ENCODE results near the gene LSR.

LSR gene, protein sequence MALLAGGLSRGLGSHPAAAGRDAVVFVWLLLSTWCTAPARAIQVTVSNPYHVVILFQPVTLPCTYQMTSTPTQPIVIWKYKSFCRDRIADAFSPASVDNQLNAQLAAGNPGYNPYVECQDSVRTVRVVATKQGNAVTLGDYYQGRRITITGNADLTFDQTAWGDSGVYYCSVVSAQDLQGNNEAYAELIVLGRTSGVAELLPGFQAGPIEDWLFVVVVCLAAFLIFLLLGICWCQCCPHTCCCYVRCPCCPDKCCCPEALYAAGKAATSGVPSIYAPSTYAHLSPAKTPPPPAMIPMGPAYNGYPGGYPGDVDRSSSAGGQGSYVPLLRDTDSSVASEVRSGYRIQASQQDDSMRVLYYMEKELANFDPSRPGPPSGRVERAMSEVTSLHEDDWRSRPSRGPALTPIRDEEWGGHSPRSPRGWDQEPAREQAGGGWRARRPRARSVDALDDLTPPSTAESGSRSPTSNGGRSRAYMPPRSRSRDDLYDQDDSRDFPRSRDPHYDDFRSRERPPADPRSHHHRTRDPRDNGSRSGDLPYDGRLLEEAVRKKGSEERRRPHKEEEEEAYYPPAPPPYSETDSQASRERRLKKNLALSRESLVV

DNA sequence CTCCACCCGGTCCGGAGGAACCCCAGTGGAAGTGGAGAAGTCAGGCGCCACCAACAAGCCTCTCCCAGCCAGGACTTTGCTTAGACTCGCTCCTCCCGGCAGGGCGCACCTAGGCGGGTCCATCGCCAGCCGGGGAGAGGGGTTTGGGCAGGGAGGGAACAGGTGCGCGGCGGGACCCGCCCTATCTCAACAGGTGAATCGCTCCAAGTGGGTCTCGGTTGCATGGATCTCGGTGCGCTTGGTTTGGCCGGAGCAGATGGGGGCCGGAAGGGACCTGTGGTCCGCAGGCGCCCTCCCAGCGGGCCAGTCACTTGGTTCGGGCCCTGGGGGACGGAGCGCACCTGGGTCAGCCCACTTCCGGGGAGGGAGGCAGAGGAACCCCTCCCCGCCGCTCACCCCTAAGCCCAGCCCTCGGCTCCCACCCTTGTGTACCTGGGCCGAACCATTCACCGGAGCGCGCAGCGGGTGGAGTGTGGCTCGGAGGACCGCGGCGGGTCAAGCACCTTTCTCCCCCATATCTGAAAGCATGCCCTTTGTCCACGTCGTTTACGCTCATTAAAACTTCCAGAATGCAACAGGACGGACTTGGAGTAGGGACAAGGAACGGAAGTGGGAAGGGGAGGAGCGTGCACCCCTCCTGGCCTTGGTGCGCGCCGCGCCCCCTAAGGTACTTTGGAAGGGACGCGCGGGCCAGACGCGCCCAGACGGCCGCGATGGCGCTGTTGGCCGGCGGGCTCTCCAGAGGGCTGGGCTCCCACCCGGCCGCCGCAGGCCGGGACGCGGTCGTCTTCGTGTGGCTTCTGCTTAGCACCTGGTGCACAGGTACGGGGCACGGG lies at the start of gene LSR:
Gene LSR, plus strand, starts transcription at position 693 of the 836 bp plus-strand sequence. Its CDS starts 21 bp downstream, at position 714.
- DNase-seq (ENCODE audit: extremely low read depth, low read depth) = no peak
- TF ChIP-seq, protein P1, sequence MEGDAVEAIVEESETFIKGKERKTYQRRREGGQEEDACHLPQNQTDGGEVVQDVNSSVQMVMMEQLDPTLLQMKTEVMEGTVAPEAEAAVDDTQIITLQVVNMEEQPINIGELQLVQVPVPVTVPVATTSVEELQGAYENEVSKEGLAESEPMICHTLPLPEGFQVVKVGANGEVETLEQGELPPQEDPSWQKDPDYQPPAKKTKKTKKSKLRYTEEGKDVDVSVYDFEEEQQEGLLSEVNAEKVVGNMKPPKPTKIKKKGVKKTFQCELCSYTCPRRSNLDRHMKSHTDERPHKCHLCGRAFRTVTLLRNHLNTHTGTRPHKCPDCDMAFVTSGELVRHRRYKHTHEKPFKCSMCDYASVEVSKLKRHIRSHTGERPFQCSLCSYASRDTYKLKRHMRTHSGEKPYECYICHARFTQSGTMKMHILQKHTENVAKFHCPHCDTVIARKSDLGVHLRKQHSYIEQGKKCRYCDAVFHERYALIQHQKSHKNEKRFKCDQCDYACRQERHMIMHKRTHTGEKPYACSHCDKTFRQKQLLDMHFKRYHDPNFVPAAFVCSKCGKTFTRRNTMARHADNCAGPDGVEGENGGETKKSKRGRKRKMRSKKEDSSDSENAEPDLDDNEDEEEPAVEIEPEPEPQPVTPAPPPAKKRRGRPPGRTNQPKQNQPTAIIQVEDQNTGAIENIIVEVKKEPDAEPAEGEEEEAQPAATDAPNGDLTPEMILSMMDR (IDR thresholded peaks at IDR 0.05; ENCODE audit: low read depth, low read length) = no peak

GRCh38 chr19:35199481-35199880 lies 49.3 kb upstream of the LSR start:
- TF ChIP-seq, protein P1 (IDR thresholded peaks at IDR 0.05; ENCODE audit: low read depth, low read length) = no peak
- no peak for DNase-seq (ENCODE audit: extremely low read depth, low read depth)

- DNase-seq (ENCODE audit: extremely low read depth, low read depth) = no peak
- TF ChIP-seq, protein P1 (IDR thresholded peaks at IDR 0.05; ENCODE audit: low read depth, low read length) = no peak
These were observed 45.8 kb upstream of the LSR start for GRCh38 chr19:35202722-35203688.

GRCh38 chr19:35204799-35205732 lies 43.7 kb upstream of the LSR start:
- DNase-seq (ENCODE audit: extremely low read depth, low read depth) = no peak
- TF ChIP-seq, protein P1 (IDR thresholded peaks at IDR 0.05; ENCODE audit: low read depth, low read length) = no peak

DNA sequence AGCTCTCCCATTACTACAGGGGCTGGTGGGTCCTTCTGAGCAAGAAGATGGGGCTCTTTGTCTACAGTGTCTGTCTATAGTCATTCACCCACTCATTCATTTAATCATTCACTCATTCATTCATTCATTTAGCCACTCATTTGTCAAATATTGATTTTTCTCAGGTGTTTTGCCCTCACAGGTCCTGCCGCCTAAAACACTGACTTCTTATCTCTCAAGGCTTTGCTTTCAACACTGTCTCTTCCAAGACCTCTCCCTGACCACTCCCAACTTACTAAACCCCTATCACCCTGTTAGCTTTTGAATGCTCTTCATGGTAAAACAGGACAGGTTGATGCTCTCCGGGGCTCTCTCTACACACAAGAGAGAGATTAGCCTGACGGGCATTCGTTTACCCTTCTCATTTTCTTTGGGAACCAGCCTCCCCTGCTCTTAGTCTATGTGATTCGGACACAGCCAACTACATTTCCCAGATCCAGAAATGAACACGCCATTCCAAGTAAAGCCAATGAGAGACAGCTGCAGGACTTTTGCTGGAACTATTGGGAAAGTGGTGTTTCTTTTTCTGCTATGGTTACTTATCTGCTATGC lies 43.0 kb upstream of the LSR start:
- TF ChIP-seq, protein P1 (IDR thresholded peaks at IDR 0.05; ENCODE audit: low read depth, low read length) = no peak
- no peak for DNase-seq (ENCODE audit: extremely low read depth, low read depth)

All from AG09319 (cell line).